GM12878 (cell line): ENCODE measurements around the gene ULK4.

Experiments used
- CEBPB ChIP-seq, 2 experiments: fragments of 150-350 bp in 1 of 2; IDR thresholded peaks; 2 replicates each; pipeline ENCODE4 v1.6.1; 2012 to 2014; ENCODE audit warnings: low read depth in 2 of 2, low read length in 2 of 2, borderline replicate concordance in 1 of 2, inconsistent platforms in 1 of 2
- JUNB ChIP-seq: IDR thresholded peaks from 2 replicates; pipeline ENCODE4 v1.6.1; 2016; ENCODE audit warnings: antibody characterized with exemption, mild to moderate bottlenecking
- MEF2B ChIP-seq: fragments of 450-650 bp; IDR thresholded peaks from 2 replicates; pipeline ENCODE4 v1.6.1; 2018; ENCODE audit warnings: mild to moderate bottlenecking, moderate library complexity; ENCODE audit not compliant: partially characterized antibody, poor library complexity, severe bottlenecking
- NR2C2 ChIP-seq: IDR thresholded peaks from 2 replicates; pipeline ENCODE4 v1.6.1; 2011; ENCODE audit warnings: borderline replicate concordance, low read depth; ENCODE audit not compliant: control insufficient read depth, insufficient read length
- SUPT20H ChIP-seq: IDR thresholded peaks from 2 replicates; pipeline ENCODE4 v1.6.1; 2011; ENCODE audit warnings: low read depth, mild to moderate bottlenecking, low read length, moderate library complexity, borderline replicate concordance; ENCODE audit not compliant: control insufficient read depth
- SUZ12 ChIP-seq: fragments of 200-600 bp; sonication (generic); IDR thresholded peaks from one replicate; pipeline ENCODE4 v1.6.1; 2018; ENCODE audit warnings: antibody characterized with exemption, mild to moderate bottlenecking; ENCODE audit not compliant: unreplicated experiment
- ZNF274 ChIP-seq: IDR thresholded peaks from one replicate; pipeline ENCODE4 v1.8.0; 2011; ENCODE audit not compliant: insufficient read length, insufficient read depth
- TF ChIP-seq, protein P1 (sequence below): IDR thresholded peaks from 2 replicates; pipeline ENCODE4 v1.6.1; 2011; ENCODE audit warnings: low read depth, mild to moderate bottlenecking, low read length, moderate library complexity, borderline replicate concordance; ENCODE audit errors: extremely low read depth
- TF ChIP-seq, protein P2 (sequence below): IDR thresholded peaks from 2 replicates; pipeline ENCODE4 v1.6.1; 2012; ENCODE audit warnings: mild to moderate bottlenecking, low read depth, low read length

- TF ChIP-seq JUNB (no peak), SUPT20H (no peak), NR2C2 (no peak), CEBPB (IDR thresholded peaks at IDR 0.05; ENCODE audit: borderline replicate concordance in 1 of 2, low read depth in 2 of 2, low read length in 2 of 2) (no peak), SUZ12 (no peak), ZNF274 (no peak), MEF2B (no peak)
- TF ChIP-seq, protein P1, sequence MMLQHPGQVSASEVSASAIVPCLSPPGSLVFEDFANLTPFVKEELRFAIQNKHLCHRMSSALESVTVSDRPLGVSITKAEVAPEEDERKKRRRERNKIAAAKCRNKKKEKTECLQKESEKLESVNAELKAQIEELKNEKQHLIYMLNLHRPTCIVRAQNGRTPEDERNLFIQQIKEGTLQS: no peak
- TF ChIP-seq, protein P2, sequence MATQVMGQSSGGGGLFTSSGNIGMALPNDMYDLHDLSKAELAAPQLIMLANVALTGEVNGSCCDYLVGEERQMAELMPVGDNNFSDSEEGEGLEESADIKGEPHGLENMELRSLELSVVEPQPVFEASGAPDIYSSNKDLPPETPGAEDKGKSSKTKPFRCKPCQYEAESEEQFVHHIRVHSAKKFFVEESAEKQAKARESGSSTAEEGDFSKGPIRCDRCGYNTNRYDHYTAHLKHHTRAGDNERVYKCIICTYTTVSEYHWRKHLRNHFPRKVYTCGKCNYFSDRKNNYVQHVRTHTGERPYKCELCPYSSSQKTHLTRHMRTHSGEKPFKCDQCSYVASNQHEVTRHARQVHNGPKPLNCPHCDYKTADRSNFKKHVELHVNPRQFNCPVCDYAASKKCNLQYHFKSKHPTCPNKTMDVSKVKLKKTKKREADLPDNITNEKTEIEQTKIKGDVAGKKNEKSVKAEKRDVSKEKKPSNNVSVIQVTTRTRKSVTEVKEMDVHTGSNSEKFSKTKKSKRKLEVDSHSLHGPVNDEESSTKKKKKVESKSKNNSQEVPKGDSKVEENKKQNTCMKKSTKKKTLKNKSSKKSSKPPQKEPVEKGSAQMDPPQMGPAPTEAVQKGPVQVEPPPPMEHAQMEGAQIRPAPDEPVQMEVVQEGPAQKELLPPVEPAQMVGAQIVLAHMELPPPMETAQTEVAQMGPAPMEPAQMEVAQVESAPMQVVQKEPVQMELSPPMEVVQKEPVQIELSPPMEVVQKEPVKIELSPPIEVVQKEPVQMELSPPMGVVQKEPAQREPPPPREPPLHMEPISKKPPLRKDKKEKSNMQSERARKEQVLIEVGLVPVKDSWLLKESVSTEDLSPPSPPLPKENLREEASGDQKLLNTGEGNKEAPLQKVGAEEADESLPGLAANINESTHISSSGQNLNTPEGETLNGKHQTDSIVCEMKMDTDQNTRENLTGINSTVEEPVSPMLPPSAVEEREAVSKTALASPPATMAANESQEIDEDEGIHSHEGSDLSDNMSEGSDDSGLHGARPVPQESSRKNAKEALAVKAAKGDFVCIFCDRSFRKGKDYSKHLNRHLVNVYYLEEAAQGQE: no peak
Observed at GRCh38 chr3:41502481-41502880, 459.4 kb downstream of the ULK4 start.
